Measurements from ENCODE around the gene IFNAR2.

DNA sequence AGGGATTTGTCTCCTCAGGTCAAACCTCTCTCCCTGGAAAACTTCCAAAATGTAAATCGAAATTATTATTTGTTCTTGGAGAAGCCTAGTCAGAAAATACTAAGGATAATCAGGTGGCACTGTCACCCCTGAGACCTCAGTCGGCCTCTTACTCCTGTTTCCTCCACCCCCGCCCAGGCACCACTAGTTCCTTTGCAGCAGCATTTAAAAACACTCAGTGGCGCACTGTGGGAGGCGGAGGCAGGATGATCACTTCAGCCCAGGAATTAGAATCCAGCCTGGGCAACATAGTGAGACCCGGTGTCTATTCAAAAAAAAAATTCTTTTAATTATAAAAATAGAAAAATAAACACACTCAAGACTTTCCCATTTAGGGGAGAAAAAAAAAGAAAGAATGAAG lies 18.0 kb upstream of the IFNAR2 start:
- TF ChIP-seq, protein P1, sequence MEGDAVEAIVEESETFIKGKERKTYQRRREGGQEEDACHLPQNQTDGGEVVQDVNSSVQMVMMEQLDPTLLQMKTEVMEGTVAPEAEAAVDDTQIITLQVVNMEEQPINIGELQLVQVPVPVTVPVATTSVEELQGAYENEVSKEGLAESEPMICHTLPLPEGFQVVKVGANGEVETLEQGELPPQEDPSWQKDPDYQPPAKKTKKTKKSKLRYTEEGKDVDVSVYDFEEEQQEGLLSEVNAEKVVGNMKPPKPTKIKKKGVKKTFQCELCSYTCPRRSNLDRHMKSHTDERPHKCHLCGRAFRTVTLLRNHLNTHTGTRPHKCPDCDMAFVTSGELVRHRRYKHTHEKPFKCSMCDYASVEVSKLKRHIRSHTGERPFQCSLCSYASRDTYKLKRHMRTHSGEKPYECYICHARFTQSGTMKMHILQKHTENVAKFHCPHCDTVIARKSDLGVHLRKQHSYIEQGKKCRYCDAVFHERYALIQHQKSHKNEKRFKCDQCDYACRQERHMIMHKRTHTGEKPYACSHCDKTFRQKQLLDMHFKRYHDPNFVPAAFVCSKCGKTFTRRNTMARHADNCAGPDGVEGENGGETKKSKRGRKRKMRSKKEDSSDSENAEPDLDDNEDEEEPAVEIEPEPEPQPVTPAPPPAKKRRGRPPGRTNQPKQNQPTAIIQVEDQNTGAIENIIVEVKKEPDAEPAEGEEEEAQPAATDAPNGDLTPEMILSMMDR (conservative IDR thresholded peaks at IDR 0.05; ENCODE audit: low read length), result no peak; the same call in 1 of the 2 replicates
- TF ChIP-seq EZH2phosphoT487 (IDR thresholded peaks at IDR 0.05; ENCODE audit: borderline replicate concordance, low read depth, low read length), result no peak

Data from OCI-LY7 (cell line).